Measurements from ENCODE around the gene TRIM75.

GRCh38 chr4:165011403-165011802 lies 42.3 kb upstream of the TRIM75 start:
- TF ChIP-seq CTCF (conservative IDR thresholded peaks at IDR 0.05 in 1 of 2, IDR thresholded peaks at IDR 0.05 in 1 of 2; ENCODE audit: low read depth in 1 of 2, low read length in 2 of 2) (no peak), EZH2 (IDR thresholded peaks at IDR 0.05; ENCODE audit: low read length, missing control alignments) (no peak)

Data from fibroblast of lung (primary cell).